Amygdala (tissue), 56 donors: ENCODE data around the gene ST6GALNAC1.
A peak's percentile ranks its signal among the peaks of the same experiment; 100 is the strongest.
"Not testable (repeated sequence)": the region's sequence is repeated elsewhere in the genome, so short reads cannot be mapped to it uniquely, and the experiment has no call there.

Experiments
- DNase-seq, 56 donors: peaks; one replicate each; lab custom pipeline; 2025; lab: John Stamatoyannopoulos, UW

ST6GALNAC1 gene

GRCh38 chr17:76614912-76615617 is 28.5 kb downstream of the ST6GALNAC1 start:
- DNase-seq, result no peak

DNA sequence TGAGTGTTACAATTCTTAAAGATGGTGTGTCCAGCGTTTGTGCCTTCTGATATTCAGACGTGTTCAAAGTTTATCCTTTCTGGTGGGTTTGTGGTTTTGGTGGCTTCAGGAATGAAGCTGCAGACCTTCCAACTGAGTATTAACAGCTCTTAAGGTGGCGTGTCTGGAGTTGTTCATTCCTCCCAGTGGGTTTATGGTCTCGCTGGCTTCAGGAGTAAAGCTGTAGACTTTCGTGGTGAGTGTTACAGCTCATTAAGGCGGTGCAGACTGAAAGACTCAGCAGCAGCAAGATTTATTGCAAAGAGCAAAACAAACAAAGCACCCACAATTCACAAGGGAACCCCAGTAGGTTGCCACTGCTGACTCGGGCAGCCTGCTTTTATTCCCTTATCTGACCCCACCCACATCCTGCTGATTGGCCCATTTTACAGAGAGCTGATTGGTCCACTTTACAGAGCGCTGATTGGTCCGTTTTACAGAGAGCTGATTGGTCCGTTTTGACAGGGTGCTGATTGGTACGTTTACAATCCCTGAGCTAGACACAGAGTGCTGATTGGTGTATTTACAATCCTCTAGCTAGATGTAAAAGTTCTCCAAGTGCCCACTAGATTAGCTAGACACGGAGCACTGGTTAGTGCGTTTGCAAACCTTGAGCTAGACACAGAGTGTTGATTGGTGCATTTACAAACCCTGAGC is 29.3 kb downstream of the ST6GALNAC1 start:
- not testable (repeated sequence) for DNase-seq

GRCh38 chr17:76612977-76613851 is 30.3 kb downstream of the ST6GALNAC1 start:
- no peak for DNase-seq

GRCh38 chr17:76612465-76612864 is 31.1 kb downstream of the ST6GALNAC1 start:
- no peak for DNase-seq

DNA sequence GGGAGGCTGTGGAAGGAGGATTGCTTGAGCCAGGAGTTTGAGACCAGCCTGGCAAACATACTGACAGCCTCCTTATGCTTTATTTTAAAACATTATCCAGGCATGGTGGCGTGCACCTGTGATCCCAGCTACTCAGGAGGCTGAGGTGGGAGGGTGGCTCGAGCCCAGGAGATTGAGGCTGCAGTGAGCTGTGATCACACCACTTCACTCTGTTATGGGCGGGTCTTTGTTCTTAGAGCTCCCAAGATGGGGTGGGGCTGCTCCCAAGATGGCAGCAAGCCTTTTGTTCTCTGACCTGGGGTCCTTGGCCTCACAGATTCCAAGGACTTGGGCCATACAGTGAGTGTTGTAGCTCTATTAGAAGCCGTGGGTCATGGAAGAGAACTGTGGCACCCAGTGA is 31.8 kb downstream of the ST6GALNAC1 start:
- no peak for DNase-seq

DNA sequence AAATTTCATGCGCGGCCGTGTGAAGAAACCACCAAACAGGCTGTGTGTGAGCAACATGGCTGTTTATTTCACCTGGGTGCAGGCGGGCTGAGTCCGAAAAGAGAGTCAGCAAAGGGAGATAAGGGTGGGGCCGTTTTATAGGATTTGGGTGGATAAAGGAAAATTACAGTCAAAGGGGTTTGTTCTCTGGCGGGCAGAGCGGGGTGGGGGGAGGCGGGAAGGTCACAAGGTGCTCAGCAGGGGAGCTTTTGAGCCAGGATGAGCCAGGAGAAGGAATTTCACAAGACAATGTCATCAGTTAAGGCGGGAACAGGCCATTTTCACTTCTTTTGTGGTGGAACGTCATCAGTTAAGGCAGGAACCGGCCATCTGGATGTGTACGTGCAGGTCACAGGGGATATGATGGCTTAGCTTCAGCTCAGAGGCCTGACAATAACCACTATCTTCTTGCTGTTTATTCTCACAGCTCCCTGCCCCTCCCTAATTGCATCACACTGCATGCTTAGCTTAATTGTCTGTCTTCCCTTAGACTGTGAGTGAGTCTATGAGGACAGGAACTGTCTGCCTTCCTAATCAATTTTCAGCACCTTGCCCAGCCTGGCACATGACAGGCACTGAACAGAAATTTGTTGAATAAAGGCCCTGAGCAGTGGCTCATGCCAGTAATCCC is 32.3 kb downstream of the ST6GALNAC1 start:
- DNase-seq, result not testable (repeated sequence)

GRCh38 chr17:76606685-76607084 is 36.9 kb downstream of the ST6GALNAC1 start:
- not testable (repeated sequence) for DNase-seq

DNA sequence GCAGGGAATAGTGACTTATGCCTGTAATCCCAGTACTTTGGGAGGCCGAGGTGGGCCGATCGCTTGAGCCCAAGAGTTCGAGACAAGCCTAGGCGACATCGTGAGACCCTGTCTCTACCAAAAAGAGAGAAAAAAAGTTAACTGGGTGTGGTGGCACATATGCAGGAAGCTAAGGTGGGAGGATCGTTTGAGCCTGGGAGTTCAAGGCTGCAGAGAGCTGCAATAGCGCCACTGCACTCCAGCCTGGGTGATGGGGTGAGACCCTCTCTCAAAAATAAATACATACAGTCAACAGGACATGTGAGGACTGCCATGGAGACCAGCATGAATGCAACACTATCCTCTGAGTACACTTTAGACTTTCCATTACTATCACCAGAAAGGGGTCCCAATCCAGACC is 42.5 kb downstream of the ST6GALNAC1 start:
- no peak for DNase-seq

DNA sequence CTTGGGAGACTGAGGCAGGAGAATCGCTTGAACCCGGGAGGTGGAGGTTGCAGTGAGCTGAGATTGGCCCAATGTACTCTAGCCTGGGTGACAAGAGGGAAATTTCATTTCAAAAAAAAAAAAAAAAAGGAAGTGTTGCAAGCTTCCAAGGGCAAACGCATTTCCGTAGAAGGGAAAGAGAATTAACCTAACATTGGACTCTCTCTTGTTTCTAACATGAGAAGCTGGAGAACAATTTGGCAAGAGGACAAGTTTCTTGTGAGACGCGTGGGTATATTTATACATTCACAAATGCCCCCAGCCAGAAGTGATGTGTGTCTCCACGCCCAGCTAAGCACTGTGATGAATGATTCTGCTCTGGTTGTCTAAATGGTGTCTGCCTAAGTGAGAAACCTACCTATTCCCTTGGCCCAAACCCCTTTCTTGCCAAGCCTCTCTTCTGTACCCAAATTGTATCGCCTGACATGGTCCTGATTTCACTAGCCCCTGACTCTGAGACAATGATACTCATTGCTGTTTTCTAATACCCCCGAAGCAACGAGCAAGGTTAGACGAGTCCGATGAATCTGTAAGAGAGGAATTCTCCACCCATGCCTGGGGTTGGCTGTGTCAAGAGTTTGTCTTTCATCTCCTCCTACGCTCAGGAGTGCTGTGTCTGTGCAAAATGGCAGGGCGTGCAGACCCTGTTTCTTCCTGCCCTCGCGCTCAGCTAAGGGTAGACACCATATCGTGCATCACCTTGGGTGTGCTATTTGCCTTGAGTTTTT is 43.7 kb downstream of the ST6GALNAC1 start:
- DNase-seq, result no peak

- peak in 38 of 56 donors; percentile 8 to 80 (median 42) for DNase-seq
These were observed 45.5 kb downstream of the ST6GALNAC1 start for GRCh38 chr17:76598004-76598439.

DNA sequence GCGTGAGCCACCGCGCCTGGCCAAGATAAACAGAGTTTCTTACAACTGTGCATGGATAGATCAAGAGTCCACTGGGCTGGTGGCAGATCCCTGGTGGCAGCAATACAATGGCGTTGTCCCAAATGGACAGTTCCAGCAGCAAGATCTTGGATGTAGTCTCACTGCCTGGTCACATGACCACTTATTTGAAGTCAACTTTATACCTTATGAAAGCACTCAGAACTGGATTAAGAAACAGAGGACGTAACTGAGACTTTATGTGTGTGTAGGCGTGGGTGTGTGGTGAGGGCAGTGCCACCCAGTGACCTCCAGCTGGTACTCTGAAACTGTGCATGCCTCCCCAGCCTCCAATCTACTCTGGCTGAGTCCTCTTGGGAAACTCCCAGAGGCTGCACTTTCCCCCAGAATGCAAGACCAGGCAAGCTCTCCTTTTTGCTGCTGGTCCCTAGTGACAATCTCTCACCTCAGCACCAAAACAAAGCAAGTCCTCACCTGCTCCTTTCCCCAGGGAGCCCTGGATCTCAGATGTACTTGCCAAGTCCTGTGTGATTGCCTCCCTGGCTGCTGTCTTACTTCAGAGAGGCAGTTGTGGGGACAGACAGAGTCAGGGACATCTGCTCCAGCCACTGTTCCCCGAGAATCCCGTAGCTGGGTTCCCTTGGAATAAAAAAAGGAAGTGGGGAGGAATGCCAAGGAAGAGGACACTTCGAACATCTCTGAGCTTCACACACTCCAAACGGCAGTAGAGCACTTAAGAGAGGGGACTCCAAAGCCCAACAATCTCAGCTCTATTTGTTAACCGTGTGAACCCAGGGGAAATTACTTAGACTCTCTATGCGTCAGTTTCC is 46.2 kb downstream of the ST6GALNAC1 start:
- DNase-seq, result no peak

DNA sequence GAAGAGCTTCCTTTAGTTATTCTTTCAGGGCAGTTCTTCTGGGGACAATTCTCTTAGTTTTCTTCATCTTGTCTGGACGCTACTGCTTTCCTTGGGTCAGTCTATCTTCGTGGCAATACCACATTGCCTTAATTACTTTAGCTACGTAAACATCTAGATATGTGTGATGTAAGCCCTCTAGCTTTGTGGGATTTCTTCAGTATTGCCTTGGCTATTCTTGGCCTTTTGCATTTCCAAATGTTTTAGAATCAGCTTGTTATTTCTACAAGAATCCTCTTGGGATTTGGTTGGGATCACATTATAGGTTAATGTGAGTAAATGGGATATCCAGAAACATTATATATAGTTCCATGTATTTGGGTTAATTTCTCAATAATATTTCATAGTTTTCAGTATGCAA is 48.9 kb downstream of the ST6GALNAC1 start:
- DNase-seq, result no peak

GRCh38 chr17:76593959-76594358 is 49.6 kb downstream of the ST6GALNAC1 start:
- no peak for DNase-seq

GRCh38 chr17:76593384-76593826 is 50.2 kb downstream of the ST6GALNAC1 start:
- DNase-seq, result no peak

- DNase-seq, result no peak
These were observed 55.4 kb downstream of the ST6GALNAC1 start for GRCh38 chr17:76588182-76588581.

- no peak for DNase-seq
These were observed 56.6 kb downstream of the ST6GALNAC1 start for GRCh38 chr17:76586741-76587487.

- DNase-seq, result peak in 12 of 56 donors; percentile 10 to 49 (median 19)
These were observed 57.6 kb downstream of the ST6GALNAC1 start, which contains the start of gene ST6GALNAC2 for GRCh38 chr17:76585649-76586593. Gene ST6GALNAC2, minus strand, starts transcription at chr17:76585860. Its CDS starts 52 bp downstream, at chr17:76585808.
